SK-N-SH (cell line): Measurements from ENCODE around the gene MCM8. TPM values are rescaled to one million over a fixed set of nuclear protein-coding genes. Genes with fewer than 3 reads are reported as not detected.

Source experiments
- CTCF ChIA-PET: fragments of 300-600, 350-600 bp; formaldehyde crosslinking; extraction: SDS; loops from one replicate; lab custom pipeline; 2021; lab: Yijun Ruan, JAX
- POLR2A ChIA-PET: fragments of 350-600 bp; sonication (Branson Sonifier 250); formaldehyde crosslinking; extraction: SDS; loops from one replicate; lab custom pipeline; 2020; ENCODE audit warnings: antibody characterized with exemption, inconsistent platforms; lab: Yijun Ruan, JAX
- DNase-seq: peaks from one replicate; pipeline ENCODE4 v3.0.0; 2012
- H2AFZ ChIP-seq: fragments of 200-600 bp; sonication (generic); 2 replicates; pipeline ENCODE4 v1.8.1; 2016; ENCODE audit warnings: antibody characterized with exemption, mild to moderate bottlenecking, low read depth
- H3F3A ChIP-seq: fragments of 200-600 bp; sonication (generic); replicated peaks from 2 replicates; pipeline ENCODE3; 2016; ENCODE audit warnings: antibody characterized with exemption, mild to moderate bottlenecking; ENCODE audit not compliant: insufficient read depth
- H3K27ac ChIP-seq, 2 experiments: fragments of 200-500 bp in 1 of 2; fragments of 200-600 bp in 1 of 2; sonication (Bioruptor generic) in 1 of 2; sonication (generic), shearing (Covaris generic) in 1 of 2; 2 replicates each; pipeline versions ENCODE4 v1.5.1 to v1.6.1; 2014 to 2016; ENCODE audit warnings: low read depth in 2 of 2, inconsistent platforms in 1 of 2, low read length in 1 of 2, mild to moderate bottlenecking in 1 of 2, mixed read lengths in 1 of 2
- H3K27me3 ChIP-seq: fragments of 200-600 bp; sonication (generic), shearing (Covaris generic); 2 replicates; pipeline ENCODE4 v1.6.1; 2016; ENCODE audit warnings: mixed run types; ENCODE audit not compliant: insufficient read depth
- H3K36me3 ChIP-seq, 2 experiments: fragments of 200-500 bp in 1 of 2; fragments of 200-600 bp in 1 of 2; sonication (Bioruptor generic) in 1 of 2; sonication (generic) in 1 of 2; replicated peaks in 1 of 2; 2 replicates each; pipeline versions ENCODE3 to v1.5.1; 2014 to 2016; ENCODE audit warnings: low read length in 1 of 2, mild to moderate bottlenecking in 1 of 2; ENCODE audit not compliant: insufficient read depth in 2 of 2, control insufficient read depth in 1 of 2
- H3K4me1 ChIP-seq, 2 experiments: fragments of 200-500 bp in 1 of 2; fragments of 200-600 bp in 1 of 2; sonication (Bioruptor generic) in 1 of 2; sonication (generic), shearing (Covaris generic) in 1 of 2; 2 replicates each; pipeline versions ENCODE4 v1.5.1 to v1.6.1; 2014 to 2016; ENCODE audit warnings: low read depth in 1 of 2, low read length in 1 of 2, mixed run types in 1 of 2; ENCODE audit not compliant: insufficient read depth in 2 of 2, control insufficient read depth in 1 of 2
- H3K4me2 ChIP-seq: fragments of 200-600 bp; sonication (generic), shearing (Covaris generic); 2 replicates; pipeline ENCODE4 v1.6.1; 2017; ENCODE audit warnings: mixed run types
- H3K4me3 ChIP-seq, 2 experiments: fragments of 200-500 bp in 1 of 2; fragments of 200-600 bp in 1 of 2; sonication (Bioruptor generic) in 1 of 2; sonication (generic), shearing (Covaris generic) in 1 of 2; 2 replicates each; pipeline versions ENCODE4 v1.5.1 to v1.8.1; 2014 to 2016; ENCODE audit warnings: low read depth in 2 of 2, inconsistent platforms in 1 of 2, low read length in 1 of 2, mild to moderate bottlenecking in 1 of 2, mixed read lengths in 1 of 2, moderate library complexity in 1 of 2
- H3K79me2 ChIP-seq: fragments of 200-600 bp; sonication (generic); 2 replicates; pipeline ENCODE4 v1.8.1; 2017; ENCODE audit warnings: mild to moderate bottlenecking; ENCODE audit not compliant: insufficient read depth
- H3K9ac ChIP-seq: fragments of 200-600 bp; sonication (generic); 2 replicates; pipeline ENCODE4 v1.6.1; 2017; ENCODE audit warnings: mixed run types
- H3K9me2 ChIP-seq: fragments of 200-600 bp; sonication (generic); 2 replicates; pipeline ENCODE4 v1.6.1; 2017; ENCODE audit warnings: mixed run types
- H3K9me3 ChIP-seq: fragments of 200-600 bp; sonication (generic); 2 replicates; pipeline ENCODE4 v1.6.1; 2017; ENCODE audit warnings: mixed run types, mild to moderate bottlenecking, moderate library complexity
- H4K20me1 ChIP-seq: fragments of 200-600 bp; sonication (generic); 2 replicates; pipeline ENCODE4 v1.6.1; 2017; ENCODE audit warnings: mild to moderate bottlenecking, mixed run types; ENCODE audit not compliant: insufficient read depth
- EZH2phosphoT487 ChIP-seq: fragments of 200-600 bp; sonication (generic); IDR thresholded peaks from 2 replicates; pipeline ENCODE4 v1.6.1; 2017; ENCODE audit warnings: low read depth, mixed run types, mild to moderate bottlenecking, antibody characterized with exemption, moderate library complexity, borderline replicate concordance
- FOXJ3 ChIP-seq: sonication (generic); formaldehyde crosslinking; IDR thresholded peaks from 2 replicates; pipeline ENCODE4 v1.5.1; 2020; ENCODE audit warnings: mild to moderate bottlenecking, missing genetic modification reagents
- GATA2 ChIP-seq: sonication (generic); formaldehyde crosslinking; IDR thresholded peaks from 2 replicates; pipeline ENCODE4 v1.5.0; 2020; ENCODE audit warnings: mild to moderate bottlenecking, missing genetic modification reagents
- JUND ChIP-seq: IDR thresholded peaks from 2 replicates; pipeline ENCODE4 v1.4.0; 2012
- MEF2A ChIP-seq: IDR thresholded peaks from 2 replicates; pipeline ENCODE4 v1.4.0; 2012; ENCODE audit warnings: low read depth, borderline replicate concordance
- NFIC ChIP-seq: IDR thresholded peaks from 2 replicates; pipeline ENCODE4 v1.4.0; 2012; ENCODE audit warnings: borderline replicate concordance
- POLR2AphosphoS5 ChIP-seq: IDR thresholded peaks from 2 replicates; pipeline ENCODE4 v1.6.1; 2012; ENCODE audit warnings: low read depth, low read length
- RAD21 ChIP-seq: IDR thresholded peaks from 2 replicates; pipeline ENCODE4 v1.6.1; 2012; ENCODE audit warnings: mild to moderate bottlenecking, low read length
- SIN3A ChIP-seq: IDR thresholded peaks from 2 replicates; pipeline ENCODE4 v1.6.1; 2012; ENCODE audit warnings: low read depth, mild to moderate bottlenecking, low read length, moderate library complexity, borderline replicate concordance
- SMC3 ChIP-seq: IDR thresholded peaks from 2 replicates; pipeline ENCODE4 v1.6.1; 2012; ENCODE audit warnings: low read depth, low read length, improper control_type of control experiment
- TCF12 ChIP-seq: IDR thresholded peaks from 2 replicates; pipeline ENCODE4 v1.4.0; 2012
- WGBS: methylation state at CpG from one replicate; pipeline ENCODE4 v1.1.6; 2017; ENCODE audit warnings: low lambda C conversion rate; 5-methylcytosine and 5-hydroxymethylcytosine counted together
- polyA plus RNA-seq, 3 experiments: library from polyadenylated mRNA; depleted of rRNA; stranded (reverse); fragments of >200 nt; gene quantifications; 2 replicates each; pipeline ENCODE4 v1.2.3, GENCODE V29; 2012
- TF ChIP-seq, protein P1 (sequence below): IDR thresholded peaks from 2 replicates; pipeline ENCODE4 v1.4.0; 2012; ENCODE audit warnings: low read depth, borderline replicate concordance
- TF ChIP-seq, protein P2 (sequence below): IDR thresholded peaks from 2 replicates; pipeline ENCODE4; 2012
- TF ChIP-seq, protein P3 (sequence below): fragments of 150-350 bp; IDR thresholded peaks from 2 replicates; pipeline ENCODE4 v1.6.1; 2017; ENCODE audit warnings: antibody characterized with exemption, low read length, low read depth, borderline replicate concordance
- TF ChIP-seq, protein P4 (sequence below): fragments of 200-600 bp; sonication (generic); IDR thresholded peaks from 2 replicates; pipeline ENCODE4 v1.6.1; 2017; ENCODE audit warnings: antibody characterized with exemption, mild to moderate bottlenecking, moderate library complexity
- TF ChIP-seq, protein P5 (sequence below): IDR thresholded peaks from 2 replicates; pipeline ENCODE4 v1.6.1; 2012; ENCODE audit warnings: mild to moderate bottlenecking, low read depth, low read length, moderate library complexity

MCM8 gene
- polyA plus RNA-seq, 1 of the 3 experiments (the other 2 are of a cell fraction), result 4.0 TPM

DNA sequence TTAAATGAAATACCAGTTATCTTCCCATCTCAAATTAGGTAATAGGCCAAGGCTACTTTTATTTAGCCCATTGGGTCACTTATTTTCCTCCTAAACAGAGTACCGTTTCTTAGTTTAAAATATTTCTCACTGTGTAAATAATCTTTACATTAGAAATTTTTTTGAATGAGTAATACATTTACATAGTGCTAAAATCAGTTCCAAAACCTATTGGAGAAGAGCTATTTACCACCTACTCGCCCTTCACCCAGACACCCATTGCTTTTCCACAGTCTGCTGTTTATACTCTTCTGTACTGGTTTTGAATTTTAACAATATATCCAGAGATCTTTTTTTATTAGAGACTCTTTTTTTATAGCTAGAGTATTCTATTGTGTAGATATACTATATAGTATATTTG lies 36.9 kb downstream of the MCM8 start:
- H3K4me2 ChIP-seq, result no peak overlapping the region
- H3K4me3 ChIP-seq, result no peak overlapping the region
- TF ChIP-seq, protein P1, sequence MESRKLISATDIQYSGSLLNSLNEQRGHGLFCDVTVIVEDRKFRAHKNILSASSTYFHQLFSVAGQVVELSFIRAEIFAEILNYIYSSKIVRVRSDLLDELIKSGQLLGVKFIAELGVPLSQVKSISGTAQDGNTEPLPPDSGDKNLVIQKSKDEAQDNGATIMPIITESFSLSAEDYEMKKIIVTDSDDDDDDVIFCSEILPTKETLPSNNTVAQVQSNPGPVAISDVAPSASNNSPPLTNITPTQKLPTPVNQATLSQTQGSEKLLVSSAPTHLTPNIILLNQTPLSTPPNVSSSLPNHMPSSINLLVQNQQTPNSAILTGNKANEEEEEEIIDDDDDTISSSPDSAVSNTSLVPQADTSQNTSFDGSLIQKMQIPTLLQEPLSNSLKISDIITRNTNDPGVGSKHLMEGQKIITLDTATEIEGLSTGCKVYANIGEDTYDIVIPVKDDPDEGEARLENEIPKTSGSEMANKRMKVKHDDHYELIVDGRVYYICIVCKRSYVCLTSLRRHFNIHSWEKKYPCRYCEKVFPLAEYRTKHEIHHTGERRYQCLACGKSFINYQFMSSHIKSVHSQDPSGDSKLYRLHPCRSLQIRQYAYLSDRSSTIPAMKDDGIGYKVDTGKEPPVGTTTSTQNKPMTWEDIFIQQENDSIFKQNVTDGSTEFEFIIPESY, result no peak
- TF ChIP-seq MEF2A (no peak), POLR2AphosphoS5 (no peak), SIN3A (no peak), RAD21 (no peak), SMC3 (no peak), GATA2 (CRISPR knock-in tag) (no peak), JUND (no peak), EZH2phosphoT487 (no peak), FOXJ3 (CRISPR knock-in tag) (no peak), TCF12 (no peak), NFIC (no peak)
- TF ChIP-seq, protein P2, sequence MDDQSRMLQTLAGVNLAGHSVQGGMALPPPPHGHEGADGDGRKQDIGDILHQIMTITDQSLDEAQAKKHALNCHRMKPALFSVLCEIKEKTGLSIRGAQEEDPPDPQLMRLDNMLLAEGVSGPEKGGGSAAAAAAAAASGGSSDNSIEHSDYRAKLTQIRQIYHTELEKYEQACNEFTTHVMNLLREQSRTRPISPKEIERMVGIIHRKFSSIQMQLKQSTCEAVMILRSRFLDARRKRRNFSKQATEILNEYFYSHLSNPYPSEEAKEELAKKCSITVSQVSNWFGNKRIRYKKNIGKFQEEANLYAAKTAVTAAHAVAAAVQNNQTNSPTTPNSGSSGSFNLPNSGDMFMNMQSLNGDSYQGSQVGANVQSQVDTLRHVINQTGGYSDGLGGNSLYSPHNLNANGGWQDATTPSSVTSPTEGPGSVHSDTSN, result no peak
- TF ChIP-seq, protein P3, sequence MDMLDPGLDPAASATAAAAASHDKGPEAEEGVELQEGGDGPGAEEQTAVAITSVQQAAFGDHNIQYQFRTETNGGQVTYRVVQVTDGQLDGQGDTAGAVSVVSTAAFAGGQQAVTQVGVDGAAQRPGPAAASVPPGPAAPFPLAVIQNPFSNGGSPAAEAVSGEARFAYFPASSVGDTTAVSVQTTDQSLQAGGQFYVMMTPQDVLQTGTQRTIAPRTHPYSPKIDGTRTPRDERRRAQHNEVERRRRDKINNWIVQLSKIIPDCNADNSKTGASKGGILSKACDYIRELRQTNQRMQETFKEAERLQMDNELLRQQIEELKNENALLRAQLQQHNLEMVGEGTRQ, result no peak
- TF ChIP-seq, protein P4, sequence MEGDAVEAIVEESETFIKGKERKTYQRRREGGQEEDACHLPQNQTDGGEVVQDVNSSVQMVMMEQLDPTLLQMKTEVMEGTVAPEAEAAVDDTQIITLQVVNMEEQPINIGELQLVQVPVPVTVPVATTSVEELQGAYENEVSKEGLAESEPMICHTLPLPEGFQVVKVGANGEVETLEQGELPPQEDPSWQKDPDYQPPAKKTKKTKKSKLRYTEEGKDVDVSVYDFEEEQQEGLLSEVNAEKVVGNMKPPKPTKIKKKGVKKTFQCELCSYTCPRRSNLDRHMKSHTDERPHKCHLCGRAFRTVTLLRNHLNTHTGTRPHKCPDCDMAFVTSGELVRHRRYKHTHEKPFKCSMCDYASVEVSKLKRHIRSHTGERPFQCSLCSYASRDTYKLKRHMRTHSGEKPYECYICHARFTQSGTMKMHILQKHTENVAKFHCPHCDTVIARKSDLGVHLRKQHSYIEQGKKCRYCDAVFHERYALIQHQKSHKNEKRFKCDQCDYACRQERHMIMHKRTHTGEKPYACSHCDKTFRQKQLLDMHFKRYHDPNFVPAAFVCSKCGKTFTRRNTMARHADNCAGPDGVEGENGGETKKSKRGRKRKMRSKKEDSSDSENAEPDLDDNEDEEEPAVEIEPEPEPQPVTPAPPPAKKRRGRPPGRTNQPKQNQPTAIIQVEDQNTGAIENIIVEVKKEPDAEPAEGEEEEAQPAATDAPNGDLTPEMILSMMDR, result no peak
- TF ChIP-seq, protein P5, sequence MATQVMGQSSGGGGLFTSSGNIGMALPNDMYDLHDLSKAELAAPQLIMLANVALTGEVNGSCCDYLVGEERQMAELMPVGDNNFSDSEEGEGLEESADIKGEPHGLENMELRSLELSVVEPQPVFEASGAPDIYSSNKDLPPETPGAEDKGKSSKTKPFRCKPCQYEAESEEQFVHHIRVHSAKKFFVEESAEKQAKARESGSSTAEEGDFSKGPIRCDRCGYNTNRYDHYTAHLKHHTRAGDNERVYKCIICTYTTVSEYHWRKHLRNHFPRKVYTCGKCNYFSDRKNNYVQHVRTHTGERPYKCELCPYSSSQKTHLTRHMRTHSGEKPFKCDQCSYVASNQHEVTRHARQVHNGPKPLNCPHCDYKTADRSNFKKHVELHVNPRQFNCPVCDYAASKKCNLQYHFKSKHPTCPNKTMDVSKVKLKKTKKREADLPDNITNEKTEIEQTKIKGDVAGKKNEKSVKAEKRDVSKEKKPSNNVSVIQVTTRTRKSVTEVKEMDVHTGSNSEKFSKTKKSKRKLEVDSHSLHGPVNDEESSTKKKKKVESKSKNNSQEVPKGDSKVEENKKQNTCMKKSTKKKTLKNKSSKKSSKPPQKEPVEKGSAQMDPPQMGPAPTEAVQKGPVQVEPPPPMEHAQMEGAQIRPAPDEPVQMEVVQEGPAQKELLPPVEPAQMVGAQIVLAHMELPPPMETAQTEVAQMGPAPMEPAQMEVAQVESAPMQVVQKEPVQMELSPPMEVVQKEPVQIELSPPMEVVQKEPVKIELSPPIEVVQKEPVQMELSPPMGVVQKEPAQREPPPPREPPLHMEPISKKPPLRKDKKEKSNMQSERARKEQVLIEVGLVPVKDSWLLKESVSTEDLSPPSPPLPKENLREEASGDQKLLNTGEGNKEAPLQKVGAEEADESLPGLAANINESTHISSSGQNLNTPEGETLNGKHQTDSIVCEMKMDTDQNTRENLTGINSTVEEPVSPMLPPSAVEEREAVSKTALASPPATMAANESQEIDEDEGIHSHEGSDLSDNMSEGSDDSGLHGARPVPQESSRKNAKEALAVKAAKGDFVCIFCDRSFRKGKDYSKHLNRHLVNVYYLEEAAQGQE, result no peak
- H3K9ac ChIP-seq, result no peak overlapping the region
- no peak for DNase-seq
- ChIA-PET CTCF (no interaction called here), POLR2A (no interaction called here)
- peaks cover 16% of the 10 kb centered on the region for H3F3A ChIP-seq
- H4K20me1 ChIP-seq, result no peaks in the 10 kb centered on the region
- H3K9me2 ChIP-seq, result no peaks in the 10 kb centered on the region; the same call in 1 of the 2 replicates
- no peak overlapping the region for H2AFZ ChIP-seq
- H3K9me3 ChIP-seq, result no peaks in the 10 kb centered on the region
- H3K27ac ChIP-seq, result no peak overlapping the region
- H3K4me1 ChIP-seq, result peaks cover 0 to 14% of the 10 kb centered on the region in 2 experiments; a peak in 3 of 4 replicates
- H3K79me2 ChIP-seq, result no peaks in the 10 kb centered on the region
- WGBS, result 92% methylated on average over 2 of the region's 2 CpGs
- H3K36me3 ChIP-seq, result peaks cover 4 to 32% of the 10 kb centered on the region in 2 experiments
- no peaks in the 10 kb centered on the region for H3K27me3 ChIP-seq
